GM12864 (cell line): ENCODE data around the gene ECSIT.

Experiments
- DNase-seq: peaks from one replicate; pipeline ENCODE4 v3.0.0-alpha.2; 2011; ENCODE audit warnings: low read depth
- H3K4me3 ChIP-seq: 2 replicates; pipeline ENCODE4 v1.5.1; 2011; ENCODE audit warnings: mild to moderate bottlenecking, low read depth, low read length, control low read depth
- CTCF ChIP-seq: IDR thresholded peaks from 2 replicates; pipeline ENCODE4 v1.5.1; 2011; ENCODE audit warnings: low read depth, mild to moderate bottlenecking, moderate library complexity, low read length, control low read depth, inconsistent platforms; ENCODE audit errors: missing control alignments

ECSIT gene

GRCh38 chr19:11457831-11458230, 71.1 kb downstream of the ECSIT start:
- no peak overlapping the region for H3K4me3 ChIP-seq
- DNase-seq, result no peak
- TF ChIP-seq CTCF, result no peak

- H3K4me3 ChIP-seq, result no peak overlapping the region
- no peak for DNase-seq
- TF ChIP-seq CTCF, result no peak
Measured at GRCh38 chr19:11457115-11457514, 71.8 kb downstream of the ECSIT start.

- no peak for TF ChIP-seq CTCF
- no peak for DNase-seq
- no peak overlapping the region for H3K4me3 ChIP-seq
Measured at GRCh38 chr19:11456659-11457058, 72.3 kb downstream of the ECSIT start.
